ENCODE data around the gene PDLIM1.

DNA sequence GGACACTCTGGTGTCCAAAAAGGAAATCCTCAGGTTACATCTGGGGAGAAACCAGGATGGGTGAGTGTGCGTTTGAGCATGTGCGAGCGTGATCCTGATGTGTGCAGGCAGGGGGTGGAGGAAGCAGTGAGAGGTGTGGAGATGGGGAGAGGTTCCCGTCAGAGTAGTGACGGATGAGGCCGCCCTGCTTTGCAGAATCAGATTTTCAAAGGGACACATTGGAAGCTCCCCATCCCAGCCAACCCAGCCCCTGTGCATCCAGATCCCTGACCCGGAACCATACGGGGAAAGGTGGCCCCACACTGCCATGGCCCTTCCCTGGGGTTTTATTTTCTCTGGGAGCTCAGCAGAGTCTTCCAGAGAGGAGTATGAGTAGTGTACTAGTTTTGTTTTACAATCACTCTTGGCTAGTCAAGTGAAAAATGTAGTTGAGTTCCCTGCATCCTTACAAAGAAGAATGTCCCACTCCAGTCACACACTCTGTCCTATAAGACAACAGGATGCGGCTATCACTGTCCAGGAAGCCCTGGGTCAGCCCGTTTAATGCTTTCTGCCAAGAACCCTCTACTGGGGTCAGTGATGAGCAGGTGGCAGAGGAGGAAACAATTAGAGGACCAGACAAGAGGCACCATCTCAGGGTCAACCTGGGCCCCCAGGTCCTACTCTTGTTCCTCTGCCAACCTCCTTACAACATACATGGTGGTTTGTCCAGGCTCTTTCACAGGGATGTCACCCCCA lies 46.8 kb upstream of the PDLIM1 start:
- TF ChIP-seq, protein P1, sequence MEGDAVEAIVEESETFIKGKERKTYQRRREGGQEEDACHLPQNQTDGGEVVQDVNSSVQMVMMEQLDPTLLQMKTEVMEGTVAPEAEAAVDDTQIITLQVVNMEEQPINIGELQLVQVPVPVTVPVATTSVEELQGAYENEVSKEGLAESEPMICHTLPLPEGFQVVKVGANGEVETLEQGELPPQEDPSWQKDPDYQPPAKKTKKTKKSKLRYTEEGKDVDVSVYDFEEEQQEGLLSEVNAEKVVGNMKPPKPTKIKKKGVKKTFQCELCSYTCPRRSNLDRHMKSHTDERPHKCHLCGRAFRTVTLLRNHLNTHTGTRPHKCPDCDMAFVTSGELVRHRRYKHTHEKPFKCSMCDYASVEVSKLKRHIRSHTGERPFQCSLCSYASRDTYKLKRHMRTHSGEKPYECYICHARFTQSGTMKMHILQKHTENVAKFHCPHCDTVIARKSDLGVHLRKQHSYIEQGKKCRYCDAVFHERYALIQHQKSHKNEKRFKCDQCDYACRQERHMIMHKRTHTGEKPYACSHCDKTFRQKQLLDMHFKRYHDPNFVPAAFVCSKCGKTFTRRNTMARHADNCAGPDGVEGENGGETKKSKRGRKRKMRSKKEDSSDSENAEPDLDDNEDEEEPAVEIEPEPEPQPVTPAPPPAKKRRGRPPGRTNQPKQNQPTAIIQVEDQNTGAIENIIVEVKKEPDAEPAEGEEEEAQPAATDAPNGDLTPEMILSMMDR (conservative IDR thresholded peaks at IDR 0.05 in 1 of 2, IDR thresholded peaks at IDR 0.05 in 1 of 2; ENCODE audit: low read depth in 1 of 2, low read length in 2 of 2): no peak
- no peak for TF ChIP-seq EZH2 (IDR thresholded peaks at IDR 0.05; ENCODE audit: low read length, missing control alignments)
